HL-60 (cell line): ENCODE results near the gene USB1.

Experiments used
- CTCF ChIP-seq: IDR thresholded peaks from one replicate; pipeline ENCODE4 v1.5.1; 2011; ENCODE audit warnings: low read length, control low read depth, inconsistent platforms; ENCODE audit not compliant: insufficient read depth
- POLR2AphosphoS5 ChIP-seq: IDR thresholded peaks from 2 replicates; pipeline ENCODE4 v1.6.1; 2012; ENCODE audit warnings: low read depth
- REST ChIP-seq: IDR thresholded peaks from 2 replicates; pipeline ENCODE4 v1.6.1; 2012; ENCODE audit warnings: low read depth; ENCODE audit not compliant: insufficient replicate concordance

DNA sequence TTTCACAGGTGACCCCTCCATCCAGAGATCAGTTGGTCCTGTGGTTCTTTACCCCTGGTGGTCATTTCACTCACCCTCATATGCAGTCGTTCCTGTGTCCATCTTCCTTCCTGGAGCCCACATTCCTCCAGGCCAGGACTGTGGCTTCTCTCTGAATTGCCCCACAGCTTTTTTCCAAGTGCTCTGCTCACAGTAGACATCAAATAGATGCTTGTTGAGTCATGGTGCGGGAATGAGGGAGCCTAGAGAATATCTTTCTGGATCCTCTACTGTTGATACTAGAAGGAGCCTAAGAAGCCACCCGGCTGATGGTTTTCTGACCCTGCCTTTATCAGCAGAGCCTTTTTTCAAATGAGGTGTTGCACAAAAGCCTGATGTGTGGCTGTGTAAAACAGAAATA is 10.4 kb downstream of the USB1 start:
- no peak for TF ChIP-seq CTCF
- TF ChIP-seq REST, result no peak
- no peak for TF ChIP-seq POLR2AphosphoS5
